ENCODE results near the gene VPS13A. TPM values are rescaled to one million over a fixed set of nuclear protein-coding genes. Genes with fewer than 3 reads are reported as not detected.
A peak's percentile ranks its signal among the peaks of the same experiment; 100 is the strongest.

The VPS13A gene
- total RNA-seq, 1 experiment from 2014 or later: 32.2 TPM

- Histone ChIP-seq H3K27me3 (replicated peaks; ENCODE audit: insufficient read depth, low read depth, low read length, poor library complexity) (no peaks in the 10 kb centered on the region), H3K27ac (ENCODE audit: low read depth, low read length, poor library complexity, severe bottlenecking) (no peak overlapping the region), H3K4me3 (ENCODE audit: low read depth, low read length, poor library complexity, severe bottlenecking) (no peak overlapping the region), H3K36me3 (ENCODE audit: insufficient read depth, low read length, poor library complexity, severe bottlenecking) (no peaks in the 10 kb centered on the region), H3K4me1 (ENCODE audit: insufficient read depth, low read length, poor library complexity, severe bottlenecking) (no peaks in the 10 kb centered on the region), H3K9me3 (ENCODE audit: low read depth, low read length, poor library complexity, severe bottlenecking) (no peaks in the 10 kb centered on the region)
- ChIA-PET POLR2A (ENCODE audit: low non-redundant PET) (no interaction called here), CTCF (no interaction called here)
- no peak for DNase-seq (ENCODE audit: low spot score)
- no TSS peak for BruUV-seq (replicated peaks)
- intact Hi-C loops (cut with micrococcal nuclease; ENCODE audit: unreplicated experiment): no loop called here
- TF ChIP-seq EZH2 (IDR thresholded peaks at IDR 0.05; ENCODE audit: borderline replicate concordance, low read depth, low read length, poor library complexity, severe bottlenecking) (no peak), CTCF (conservative IDR thresholded peaks at IDR 0.05; ENCODE audit: low read depth, low read length) (no peak)
These were observed 34.2 kb downstream of the VPS13A start for GRCh38 chr9:77211561-77211960.

GRCh38 chr9:77212801-77213200 is 35.5 kb downstream of the VPS13A start:
- Histone ChIP-seq H3K27ac (ENCODE audit: low read depth, low read length, poor library complexity, severe bottlenecking) (no peak overlapping the region), H3K9me3 (ENCODE audit: low read depth, low read length, poor library complexity, severe bottlenecking) (no peaks in the 10 kb centered on the region), H3K4me3 (ENCODE audit: low read depth, low read length, poor library complexity, severe bottlenecking) (no peak overlapping the region), H3K36me3 (ENCODE audit: insufficient read depth, low read length, poor library complexity, severe bottlenecking) (no peaks in the 10 kb centered on the region), H3K27me3 (replicated peaks; ENCODE audit: insufficient read depth, low read depth, low read length, poor library complexity) (no peaks in the 10 kb centered on the region), H3K4me1 (ENCODE audit: insufficient read depth, low read length, poor library complexity, severe bottlenecking) (no peaks in the 10 kb centered on the region)
- no TSS peak for BruUV-seq (replicated peaks)
- ChIA-PET CTCF (no interaction called here), POLR2A (ENCODE audit: low non-redundant PET) (no interaction called here)
- DNase-seq (ENCODE audit: low spot score): no peak
- intact Hi-C loops (cut with micrococcal nuclease; ENCODE audit: unreplicated experiment): no loop called here
- no peak for TF ChIP-seq CTCF (conservative IDR thresholded peaks at IDR 0.05; ENCODE audit: low read depth, low read length)
- no peak for TF ChIP-seq EZH2 (IDR thresholded peaks at IDR 0.05; ENCODE audit: borderline replicate concordance, low read depth, low read length, poor library complexity, severe bottlenecking)

DNA sequence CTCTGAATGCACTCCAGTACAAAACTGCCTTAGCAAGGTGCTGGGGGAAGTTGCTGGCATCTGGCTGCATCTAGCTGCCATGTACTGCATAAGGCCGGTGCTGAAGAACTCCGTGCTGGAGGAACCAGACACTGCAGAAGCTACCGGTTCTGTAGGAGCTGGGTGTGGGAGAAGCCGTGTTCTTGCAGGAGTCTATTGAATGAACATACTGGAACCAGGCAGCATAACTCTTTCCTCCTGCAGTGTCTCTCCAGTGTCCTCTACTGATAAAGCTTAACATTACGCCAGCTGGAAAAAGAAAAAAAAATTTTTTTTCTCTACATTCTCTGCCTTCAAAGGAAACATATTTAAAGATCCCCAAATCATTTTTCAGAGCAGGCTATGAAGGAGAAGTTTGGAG is 38.5 kb downstream of the VPS13A start:
- no peaks in the 10 kb centered on the region for H3K36me3 ChIP-seq (ENCODE audit: insufficient read depth, low read length, poor library complexity, severe bottlenecking)
- no peak overlapping the region for H3K27ac ChIP-seq (ENCODE audit: low read depth, low read length, poor library complexity, severe bottlenecking)
- DNase-seq (ENCODE audit: low spot score): peak; percentile 25
- TF ChIP-seq EZH2 (IDR thresholded peaks at IDR 0.05; ENCODE audit: borderline replicate concordance, low read depth, low read length, poor library complexity, severe bottlenecking) (no peak), CTCF (conservative IDR thresholded peaks at IDR 0.05; ENCODE audit: low read depth, low read length) (peak; percentile 52)
- no peaks in the 10 kb centered on the region for H3K9me3 ChIP-seq (ENCODE audit: low read depth, low read length, poor library complexity, severe bottlenecking)
- no TSS peak for BruUV-seq (replicated peaks)
- intact Hi-C loops (cut with micrococcal nuclease; ENCODE audit: unreplicated experiment): loop anchor here (5.0 kb wide), 1 partner anchor 49 kb away; no protein-coding TSS in a partner anchor
- POLR2A ChIA-PET (ENCODE audit: low non-redundant PET): no interaction called here
- no peak overlapping the region for H3K4me3 ChIP-seq (ENCODE audit: low read depth, low read length, poor library complexity, severe bottlenecking)
- H3K27me3 ChIP-seq (replicated peaks; ENCODE audit: insufficient read depth, low read depth, low read length, poor library complexity): no peaks in the 10 kb centered on the region
- no peaks in the 10 kb centered on the region for H3K4me1 ChIP-seq (ENCODE audit: insufficient read depth, low read length, poor library complexity, severe bottlenecking)
- CTCF ChIA-PET: interaction anchor here (0.5 to 0.6 kb wide), 2 partner anchors 49 to 1823 kb away, joined by 3 to 8 read pairs; no protein-coding TSS in a partner anchor
